Measurements from ENCODE around the gene EML4. TPM values are rescaled to one million over a fixed set of nuclear protein-coding genes. Genes with fewer than 3 reads are reported as not detected.

EML4 gene
- total and polyA plus RNA-seq, 4 donors, result 9.6 to 51.9 (median 30.8) TPM

DNA sequence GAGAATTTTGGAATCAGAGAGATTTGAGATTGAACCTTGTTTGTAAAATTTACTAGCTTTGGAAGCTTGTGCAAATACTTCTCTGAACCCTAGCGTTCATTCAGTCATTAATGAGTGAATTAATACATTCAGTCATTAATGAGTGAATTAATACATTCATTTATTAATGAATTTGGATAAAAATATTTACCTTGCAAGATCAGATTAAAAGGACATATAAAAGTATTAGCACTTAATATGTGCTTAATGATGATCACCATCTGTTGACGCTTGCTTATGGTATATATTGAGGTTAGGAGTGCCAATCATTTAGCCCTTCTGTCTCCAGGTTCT lies 26.9 kb downstream of the EML4 start:
- H3K4me1 ChIP-seq (ENCODE audit: control insufficient read depth in 1 of 2, insufficient read depth in 2 of 2, low read length in 2 of 2), result peaks cover 2 to 3% of the 10 kb centered on the region in 2 donors
- no peak for ATAC-seq (ENCODE audit: low FRiP score)
- intact Hi-C loops (cut with DNase I), result loop anchor here in 1 of 2 donors (5.0 kb wide), 1 partner anchor 99 kb away; no protein-coding TSS in a partner anchor

DNA sequence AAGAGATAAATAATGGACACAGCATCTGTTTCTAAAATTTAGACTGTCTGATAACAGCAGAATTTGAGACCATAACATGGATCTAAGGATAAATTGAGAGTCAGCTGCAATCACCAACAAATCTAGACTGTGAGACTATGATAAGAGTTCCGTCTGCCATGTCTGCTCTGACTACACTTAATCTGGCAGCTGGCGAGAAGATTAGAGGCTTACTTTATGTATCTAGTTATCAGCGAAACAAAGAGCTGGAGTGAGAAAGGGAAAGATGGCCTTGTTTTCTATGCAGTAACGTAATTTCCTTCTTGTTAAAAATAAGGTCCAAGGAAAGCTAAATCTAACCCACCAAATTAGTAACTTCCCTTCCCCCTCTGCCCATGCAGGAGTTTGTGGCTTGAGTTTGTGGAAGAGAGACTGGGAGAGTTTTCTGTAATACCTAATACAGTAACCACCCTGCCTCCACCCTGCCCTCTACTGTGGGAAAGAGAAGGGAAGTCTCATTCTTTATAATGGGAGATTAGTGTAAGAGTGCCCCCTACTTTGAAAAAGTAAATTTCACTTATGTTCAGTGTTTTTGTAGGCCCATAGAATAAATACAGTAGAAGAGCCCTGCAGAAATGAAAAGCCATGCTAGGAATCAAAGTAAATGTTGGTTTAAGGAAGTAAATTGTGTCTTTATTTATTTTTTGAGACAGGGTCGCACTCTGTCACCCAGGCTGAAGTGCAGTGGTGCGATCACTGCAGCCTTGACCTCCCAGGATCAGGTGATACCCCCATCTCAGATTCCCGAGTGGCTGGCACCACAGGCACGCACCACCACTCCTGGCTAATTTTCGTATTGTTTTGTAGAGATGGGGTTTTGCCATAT lies 27.5 kb downstream of the EML4 start:
- ATAC-seq (ENCODE audit: low FRiP score), result peak; percentile 64
- H3K27ac ChIP-seq (ENCODE audit: low read depth in 1 of 2, low read length in 2 of 2), result no peak overlapping the region
- H3K4me1 ChIP-seq (ENCODE audit: control insufficient read depth in 1 of 2, insufficient read depth in 2 of 2, low read length in 2 of 2), result peaks cover 2 to 3% of the 10 kb centered on the region in 2 donors
- intact Hi-C loops (cut with DNase I), result loop anchor here in 1 of 2 donors (5.0 kb wide), 1 partner anchor 99 kb away; no protein-coding TSS in a partner anchor
- 55 to 60% methylated on average over 9 of the region's 9 CpGs for WGBS, 2 donors
- no peaks in the 10 kb centered on the region for H3K27me3 ChIP-seq (ENCODE audit: control insufficient read depth in 1 of 2, insufficient read depth in 2 of 2, low read length in 1 of 2)
- peak in 1 of 2 donors; percentile 60 for DNase-seq
- H3K4me3 ChIP-seq (ENCODE audit: low read length in 2 of 2), result no peak overlapping the region
- no peaks in the 10 kb centered on the region for H3K36me3 ChIP-seq (ENCODE audit: control insufficient read depth in 1 of 2, insufficient read depth in 2 of 2, low read length in 1 of 2)
- H3K9me3 ChIP-seq (ENCODE audit: control insufficient read depth, low read length), result no peaks in the 10 kb centered on the region

More for the DNA sequence above, 26.9 kb downstream of the EML4 start:
- no peak for DNase-seq
- Histone ChIP-seq H3K27me3 (ENCODE audit: control insufficient read depth in 1 of 2, insufficient read depth in 2 of 2, low read length in 1 of 2) (no peaks in the 10 kb centered on the region), H3K4me3 (ENCODE audit: low read length in 2 of 2) (no peak overlapping the region), H3K27ac (ENCODE audit: low read depth in 1 of 2, low read length in 2 of 2) (no peak overlapping the region), H3K36me3 (ENCODE audit: control insufficient read depth in 1 of 2, insufficient read depth in 2 of 2, low read length in 1 of 2) (no peaks in the 10 kb centered on the region), H3K9me3 (ENCODE audit: control insufficient read depth, low read length) (no peaks in the 10 kb centered on the region)
- 90 to 95% methylated on average over 2 of the region's 2 CpGs for WGBS, 2 donors

DNA sequence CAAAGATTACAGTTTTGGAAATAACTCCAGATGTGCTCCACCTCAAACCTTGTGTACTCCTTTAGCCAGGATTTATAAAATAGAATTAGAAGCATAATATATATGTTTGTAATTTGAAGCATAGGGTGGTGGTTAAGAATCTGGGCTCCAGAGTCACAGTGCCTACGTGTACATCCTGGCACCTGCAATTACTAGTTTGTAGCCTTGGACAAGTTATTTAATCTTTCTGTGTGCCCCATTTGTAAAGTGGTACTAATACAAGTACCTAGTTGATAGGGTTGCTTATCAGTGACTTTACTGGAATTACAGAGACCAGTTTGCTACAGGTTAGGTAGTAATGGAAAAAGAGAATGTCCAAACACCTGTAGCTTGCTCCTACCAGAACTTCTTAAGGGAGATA lies 28.6 kb downstream of the EML4 start:
- no peak overlapping the region for H3K4me3 ChIP-seq (ENCODE audit: low read length in 2 of 2)
- no peaks in the 10 kb centered on the region for H3K36me3 ChIP-seq (ENCODE audit: control insufficient read depth in 1 of 2, insufficient read depth in 2 of 2, low read length in 1 of 2)
- H3K9me3 ChIP-seq (ENCODE audit: control insufficient read depth, low read length), result no peaks in the 10 kb centered on the region
- WGBS, 2 donors, result 96 to 100% methylated on average over 1 of the region's 1 CpG
- DNase-seq (no peak), ATAC-seq (ENCODE audit: low FRiP score) (no peak)
- intact Hi-C loops (cut with DNase I), result loop anchor here in 1 of 2 donors (5.0 kb wide), 1 partner anchor 100 kb away; no protein-coding TSS in a partner anchor
- no peak overlapping the region for H3K27ac ChIP-seq (ENCODE audit: low read depth in 1 of 2, low read length in 2 of 2)
- H3K27me3 ChIP-seq (ENCODE audit: control insufficient read depth in 1 of 2, insufficient read depth in 2 of 2, low read length in 1 of 2), result no peaks in the 10 kb centered on the region
- H3K4me1 ChIP-seq (ENCODE audit: control insufficient read depth in 1 of 2, insufficient read depth in 2 of 2, low read length in 2 of 2), result peaks cover 2 to 3% of the 10 kb centered on the region in 2 donors

DNA sequence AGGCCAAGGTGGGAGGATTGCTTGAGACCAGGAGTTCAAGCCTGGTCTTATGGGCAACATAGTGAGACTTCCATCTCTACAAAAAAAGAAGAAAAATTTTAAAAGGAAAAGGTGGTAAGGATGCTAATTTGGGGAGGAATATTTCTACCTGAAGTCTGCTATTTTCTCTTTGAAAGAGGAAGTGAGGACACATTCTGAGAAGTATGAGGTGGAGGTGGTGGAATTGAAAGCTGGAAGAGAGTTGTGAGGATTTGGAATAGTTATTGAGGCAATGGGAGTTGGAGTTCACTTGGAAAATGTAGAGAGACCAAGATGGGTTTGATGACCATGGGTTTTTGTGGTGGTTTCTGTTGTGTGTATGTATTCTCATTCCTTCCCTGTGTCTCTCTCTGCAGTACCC lies 29.3 kb downstream of the EML4 start:
- H3K4me3 ChIP-seq (ENCODE audit: low read length in 2 of 2), result no peak overlapping the region
- H3K4me1 ChIP-seq (ENCODE audit: control insufficient read depth in 1 of 2, insufficient read depth in 2 of 2, low read length in 2 of 2), result peaks cover 2 to 3% of the 10 kb centered on the region in 2 donors
- no peaks in the 10 kb centered on the region for H3K36me3 ChIP-seq (ENCODE audit: control insufficient read depth in 1 of 2, insufficient read depth in 2 of 2, low read length in 1 of 2)
- no peaks in the 10 kb centered on the region for H3K9me3 ChIP-seq (ENCODE audit: control insufficient read depth, low read length)
- no peak for ATAC-seq (ENCODE audit: low FRiP score)
- intact Hi-C loops (cut with DNase I), result loop anchor here in 1 of 2 donors (5.0 kb wide), 1 partner anchor 101 kb away; no protein-coding TSS in a partner anchor
- no peaks in the 10 kb centered on the region for H3K27me3 ChIP-seq (ENCODE audit: control insufficient read depth in 1 of 2, insufficient read depth in 2 of 2, low read length in 1 of 2)
- DNase-seq, result no peak
- no peak overlapping the region for H3K27ac ChIP-seq (ENCODE audit: low read depth in 1 of 2, low read length in 2 of 2)

DNA sequence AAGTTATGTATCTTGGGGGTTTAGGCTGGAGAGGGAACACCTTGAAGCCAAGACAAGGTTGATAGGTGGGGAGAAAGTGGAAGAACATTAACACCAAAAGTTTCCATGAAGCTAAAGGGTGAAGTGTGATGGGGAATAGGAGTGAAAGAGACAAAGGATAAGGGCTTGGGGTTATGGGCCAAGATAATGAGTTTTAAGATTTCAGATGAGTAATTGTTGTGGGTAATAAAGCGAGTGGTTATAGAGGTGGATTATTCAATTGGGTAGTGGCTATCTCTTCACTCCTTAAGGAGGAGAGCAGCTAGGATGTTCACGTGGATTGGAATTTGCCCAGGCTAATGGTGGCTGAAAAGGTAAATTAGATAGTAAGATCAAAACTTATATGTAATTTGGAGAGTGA lies 29.8 kb downstream of the EML4 start:
- Histone ChIP-seq H3K36me3 (ENCODE audit: control insufficient read depth in 1 of 2, insufficient read depth in 2 of 2, low read length in 1 of 2) (no peaks in the 10 kb centered on the region), H3K4me3 (ENCODE audit: low read length in 2 of 2) (no peak overlapping the region), H3K4me1 (ENCODE audit: control insufficient read depth in 1 of 2, insufficient read depth in 2 of 2, low read length in 2 of 2) (peaks cover 0 to 2% of the 10 kb centered on the region in 2 donors), H3K27ac (ENCODE audit: low read depth in 1 of 2, low read length in 2 of 2) (no peak overlapping the region), H3K27me3 (ENCODE audit: control insufficient read depth in 1 of 2, insufficient read depth in 2 of 2, low read length in 1 of 2) (no peaks in the 10 kb centered on the region), H3K9me3 (ENCODE audit: control insufficient read depth, low read length) (no peaks in the 10 kb centered on the region)
- intact Hi-C loops (cut with DNase I), result loop anchor here in 1 of 2 donors (5.0 kb wide), 1 partner anchor 102 kb away; no protein-coding TSS in a partner anchor
- ATAC-seq (ENCODE audit: low FRiP score) (no peak), DNase-seq (no peak)
- 85 to 91% methylated on average over 2 of the region's 2 CpGs for WGBS, 2 donors

DNA sequence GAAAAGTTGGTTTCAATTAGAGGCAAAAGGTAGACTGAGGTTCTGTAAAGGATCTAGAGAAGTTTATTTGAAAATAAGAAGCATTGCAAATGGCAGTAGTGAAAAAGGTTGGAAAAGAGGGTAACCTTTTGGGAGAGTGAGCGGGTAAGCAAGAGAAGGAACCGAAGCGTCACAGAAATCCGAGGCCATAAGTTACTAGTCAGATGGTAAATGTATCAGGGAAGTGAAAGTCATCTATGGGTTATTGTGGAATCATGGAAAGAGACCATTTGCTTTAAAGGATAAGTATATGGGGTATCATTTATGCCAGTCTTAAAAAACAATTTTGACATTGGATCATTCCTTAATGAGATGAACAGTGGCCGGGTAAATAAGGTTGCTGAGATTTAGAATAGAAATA lies 30.5 kb downstream of the EML4 start:
- intact Hi-C loops (cut with DNase I), result loop anchor here in 1 of 2 donors (5.0 kb wide), 1 partner anchor 102 kb away; no protein-coding TSS in a partner anchor

DNA sequence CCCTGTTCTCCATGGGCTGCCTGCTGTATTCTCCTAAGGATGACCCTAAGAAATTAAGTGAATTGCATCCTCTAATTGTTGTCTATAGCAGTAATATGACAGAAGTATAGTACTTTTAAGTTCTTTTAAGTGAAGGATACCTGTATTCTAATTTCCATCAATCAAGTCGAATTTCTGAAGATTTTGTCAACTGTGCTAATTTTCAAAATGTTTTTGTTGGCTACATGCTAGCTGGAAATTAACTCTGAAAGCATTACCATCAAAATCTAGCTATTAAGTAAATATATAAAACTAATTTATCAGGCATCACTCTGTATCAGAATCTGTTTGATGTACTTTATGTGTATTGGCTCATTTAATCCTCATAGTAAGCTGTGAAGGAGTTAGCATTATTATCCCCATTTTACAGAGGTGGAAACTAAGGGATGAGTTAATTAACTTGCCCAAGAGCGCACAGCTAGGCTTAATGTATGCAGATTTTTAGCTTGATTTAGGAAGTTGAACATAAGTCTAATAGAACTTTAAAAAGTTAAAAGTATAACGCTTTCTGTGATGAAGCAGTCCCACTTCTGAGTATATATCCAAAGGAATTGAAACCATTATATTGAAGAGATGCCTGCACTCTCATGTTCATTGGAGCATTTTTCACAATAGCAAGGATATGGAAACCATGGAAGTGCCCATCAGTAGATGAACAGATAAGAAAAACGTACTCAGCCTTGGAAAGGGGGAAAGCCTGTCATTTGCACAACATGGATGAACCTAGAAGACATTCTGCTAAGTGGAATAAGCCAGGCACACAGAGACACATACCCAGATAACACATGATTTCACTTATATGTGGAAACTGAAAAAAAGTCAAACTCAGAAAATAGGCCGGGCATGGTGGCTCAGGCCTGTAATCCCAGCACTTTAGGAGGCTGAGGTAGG lies 32.0 kb downstream of the EML4 start:
- Histone ChIP-seq H3K27ac (ENCODE audit: low read depth in 1 of 2, low read length in 2 of 2) (no peak overlapping the region), H3K9me3 (ENCODE audit: control insufficient read depth, low read length) (no peaks in the 10 kb centered on the region), H3K4me1 (ENCODE audit: control insufficient read depth in 1 of 2, insufficient read depth in 2 of 2, low read length in 2 of 2) (peaks cover 0 to 2% of the 10 kb centered on the region in 2 donors), H3K36me3 (ENCODE audit: control insufficient read depth in 1 of 2, insufficient read depth in 2 of 2, low read length in 1 of 2) (no peaks in the 10 kb centered on the region), H3K4me3 (ENCODE audit: low read length in 2 of 2) (no peak overlapping the region), H3K27me3 (ENCODE audit: control insufficient read depth in 1 of 2, insufficient read depth in 2 of 2, low read length in 1 of 2) (no peaks in the 10 kb centered on the region)
- 59 to 60% methylated on average over 5 of the region's 5 CpGs for whole genome bisulfite sequencing, 2 donors
- DNase-seq (no peak), ATAC-seq (ENCODE audit: low FRiP score) (no peak)
- intact Hi-C loops (cut with DNase I), result no loop called here

More for the DNA sequence above, 30.5 kb downstream of the EML4 start:
- WGBS, 2 donors, result 95 to 97% methylated on average over 5 of the region's 5 CpGs
- no peaks in the 10 kb centered on the region for H3K9me3 ChIP-seq (ENCODE audit: control insufficient read depth, low read length)
- peaks cover 0 to 2% of the 10 kb centered on the region in 2 donors for H3K4me1 ChIP-seq (ENCODE audit: control insufficient read depth in 1 of 2, insufficient read depth in 2 of 2, low read length in 2 of 2)
- H3K4me3 ChIP-seq (ENCODE audit: low read length in 2 of 2), result no peak overlapping the region
- DNase-seq (no peak), ATAC-seq (ENCODE audit: low FRiP score) (no peak)
- no peaks in the 10 kb centered on the region for H3K27me3 ChIP-seq (ENCODE audit: control insufficient read depth in 1 of 2, insufficient read depth in 2 of 2, low read length in 1 of 2)
- no peak overlapping the region for H3K27ac ChIP-seq (ENCODE audit: low read depth in 1 of 2, low read length in 2 of 2)
- no peaks in the 10 kb centered on the region for H3K36me3 ChIP-seq (ENCODE audit: control insufficient read depth in 1 of 2, insufficient read depth in 2 of 2, low read length in 1 of 2)

DNA sequence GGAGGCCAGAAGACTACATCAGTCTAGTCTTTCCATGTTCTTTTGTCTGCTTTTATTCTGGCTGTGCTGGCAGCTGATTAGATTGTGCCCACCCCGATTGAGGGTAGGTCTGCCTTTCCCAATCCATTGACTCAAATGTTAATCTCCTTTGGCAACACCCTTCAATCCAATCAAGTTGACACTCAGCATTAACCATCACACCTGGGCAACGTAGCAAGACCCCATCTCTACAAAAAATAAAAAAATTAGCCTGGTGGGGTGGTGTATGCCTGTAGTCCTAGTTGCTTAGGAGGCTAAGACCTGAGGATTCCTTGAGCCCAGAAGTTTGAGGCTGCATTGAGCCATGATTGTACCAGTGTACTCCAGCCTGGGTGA lies 33.5 kb downstream of the EML4 start:
- 97 to 98% methylated on average over 2 of the region's 2 CpGs for WGBS, 2 donors
- no peak for DNase-seq
- intact Hi-C loops (cut with DNase I), result no loop called here

More for the DNA sequence above, 33.5 kb downstream of the EML4 start:
- Histone ChIP-seq H3K9me3 (ENCODE audit: control insufficient read depth, low read length) (no peaks in the 10 kb centered on the region), H3K4me1 (ENCODE audit: control insufficient read depth in 1 of 2, insufficient read depth in 2 of 2, low read length in 2 of 2) (peaks cover 0 to 2% of the 10 kb centered on the region in 2 donors), H3K4me3 (ENCODE audit: low read length in 2 of 2) (no peak overlapping the region), H3K27me3 (ENCODE audit: control insufficient read depth in 1 of 2, insufficient read depth in 2 of 2, low read length in 1 of 2) (no peaks in the 10 kb centered on the region), H3K36me3 (ENCODE audit: control insufficient read depth in 1 of 2, insufficient read depth in 2 of 2, low read length in 1 of 2) (no peaks in the 10 kb centered on the region), H3K27ac (ENCODE audit: low read depth in 1 of 2, low read length in 2 of 2) (no peak overlapping the region)
- ATAC-seq (ENCODE audit: low FRiP score), result no peak
